Cardiac muscle cell (in vitro differentiated cells and primary cell): ENCODE measurements around the gene NGLY1. TPM values are rescaled to one million over a fixed set of nuclear protein-coding genes. Genes with fewer than 3 reads are reported as not detected.

ENCODE experiments used
- DNase-seq, 2 donors: peaks; one replicate each; pipeline versions ENCODE4 v3.0.0 to v3.0.0-alpha.2; 2010 to 2017; ENCODE audit warnings: low read depth in 1 of 2, low spot score in 1 of 2
- H3K27ac ChIP-seq: fragments of 200-600 bp; sonication (generic); 2 replicates; pipeline ENCODE4 v1.5.1; 2016
- H3K27me3 ChIP-seq: fragments of 200-600 bp; sonication (generic); 2 replicates; pipeline ENCODE4 v1.6.0; 2016; ENCODE audit warnings: control low read depth
- H3K36me3 ChIP-seq: fragments of 200-600 bp; sonication (generic); 2 replicates; pipeline ENCODE4 v1.5.1; 2016; ENCODE audit warnings: control low read depth
- H3K4me1 ChIP-seq: fragments of 200-600 bp; sonication (generic); 2 replicates; pipeline ENCODE4 v1.8.1; 2017; ENCODE audit warnings: low read depth, mild to moderate bottlenecking, mixed run types
- H3K4me3 ChIP-seq: fragments of 200-600 bp; sonication (generic); 2 replicates; pipeline ENCODE4 v1.5.1; 2016; ENCODE audit warnings: mild to moderate bottlenecking
- H3K9me3 ChIP-seq: fragments of 200-600 bp; sonication (generic); 2 replicates; pipeline ENCODE4 v1.5.1; 2017; ENCODE audit warnings: low read depth, mild to moderate bottlenecking, control low read depth
- CTCF ChIP-seq: IDR thresholded peaks from 2 replicates; pipeline ENCODE4 v1.5.1; 2012; ENCODE audit warnings: low read depth, mild to moderate bottlenecking, low read length
- polyA plus RNA-seq: library from polyadenylated mRNA; unstranded; fragments of >200 nt; fragmentation: Nextera tagmentation; extraction: Ambion mirVana; gene quantifications from 2 replicates; pipeline ENCODE4 v1.2.1, GENCODE V29; 2016
- total RNA-seq: library from RNA; depleted of rRNA; stranded (reverse); fragments of >200 nt; gene quantifications from 2 replicates; pipeline ENCODE4 v1.2.3, GENCODE V29; 2016

Gene NGLY1
- total and polyA plus RNA-seq, 2 experiments from 2014 or later = 43.0 to 54.5 TPM

DNA sequence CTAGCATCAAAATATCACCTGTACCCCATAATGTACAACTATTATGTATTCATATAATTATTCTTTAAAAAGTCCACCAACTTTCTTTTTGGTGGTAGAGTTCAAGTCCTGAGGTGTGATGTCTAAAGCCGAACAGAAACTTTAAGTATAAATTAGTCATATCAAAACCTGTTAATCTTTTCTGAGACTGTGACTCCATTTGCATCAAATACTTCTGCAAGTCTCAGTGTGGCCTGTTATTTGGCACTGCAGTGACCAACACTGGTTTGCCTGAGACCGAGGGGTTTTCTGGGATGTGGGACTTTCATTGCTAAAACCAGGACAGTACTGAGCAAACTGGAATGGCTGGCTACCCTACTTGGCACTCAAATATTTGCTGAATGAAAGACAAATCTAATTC is 7.3 kb downstream of the NGLY1 start:
- H3K4me3 ChIP-seq = no peak overlapping the region
- DNase-seq = no peak

GRCh38 chr3:25768851-25769250 is 14.4 kb downstream of the NGLY1 start:
- Histone ChIP-seq H3K36me3 (peaks cover 7% of the 10 kb centered on the region), H3K4me1 (no peaks in the 10 kb centered on the region), H3K27ac (no peak overlapping the region), H3K9me3 (no peaks in the 10 kb centered on the region), H3K27me3 (no peaks in the 10 kb centered on the region), H3K4me3 (no peak overlapping the region)
- no peak for TF ChIP-seq CTCF
- no peak for DNase-seq

More for the DNA sequence above, 7.3 kb downstream of the NGLY1 start:
- no peak overlapping the region for H3K27ac ChIP-seq
- H3K9me3 ChIP-seq = no peaks in the 10 kb centered on the region
- peaks cover 3% of the 10 kb centered on the region for H3K4me1 ChIP-seq
- no peak for TF ChIP-seq CTCF
- H3K36me3 ChIP-seq = peaks cover 25% of the 10 kb centered on the region
- H3K27me3 ChIP-seq = no peaks in the 10 kb centered on the region

GRCh38 chr3:25751725-25752124 is 31.5 kb downstream of the NGLY1 start:
- TF ChIP-seq CTCF = no peak
- Histone ChIP-seq H3K36me3 (peaks cover 27% of the 10 kb centered on the region), H3K4me1 (no peaks in the 10 kb centered on the region), H3K4me3 (no peak overlapping the region), H3K9me3 (no peaks in the 10 kb centered on the region), H3K27me3 (no peaks in the 10 kb centered on the region), H3K27ac (no peak overlapping the region)
- no peak for DNase-seq

- TF ChIP-seq CTCF = no peak
- no peak for DNase-seq
Measured at GRCh38 chr3:25751048-25751447, 32.2 kb downstream of the NGLY1 start.

GRCh38 chr3:25749031-25749581 is 34.1 kb downstream of the NGLY1 start:
- no peak for DNase-seq
- Histone ChIP-seq H3K36me3 (peaks cover 27% of the 10 kb centered on the region), H3K27me3 (no peaks in the 10 kb centered on the region), H3K27ac (no peak overlapping the region), H3K9me3 (no peaks in the 10 kb centered on the region), H3K4me3 (no peak overlapping the region), H3K4me1 (no peaks in the 10 kb centered on the region)
- no peak for TF ChIP-seq CTCF

More at GRCh38 chr3:25751048-25751447, 32.2 kb downstream of the NGLY1 start:
- H3K27ac ChIP-seq = no peak overlapping the region
- no peaks in the 10 kb centered on the region for H3K4me1 ChIP-seq
- H3K36me3 ChIP-seq = peaks cover 27% of the 10 kb centered on the region
- H3K4me3 ChIP-seq = no peak overlapping the region
- no peaks in the 10 kb centered on the region for H3K27me3 ChIP-seq
- H3K9me3 ChIP-seq = no peaks in the 10 kb centered on the region
